Activated T-cell treated with anti-CD3 and anti-CD28 coated beads, Interleukin-2, amount 50 U/mL, for 4 hours (primary cell): ENCODE measurements around the gene SMIM29. TPM values are rescaled to one million over a fixed set of nuclear protein-coding genes. Genes with fewer than 3 reads are reported as not detected.

Experiments used
- ATAC-seq, 2 donors: fragments of 200-7000 bp; cut with Tn5 transposase; one replicate each; pipeline ENCODE4 v1.10.0; 2021
- DNase-seq: peaks from one replicate; pipeline ENCODE4 v3.0.0-alpha.2; 2020
- H3K27me3 Mint-ChIP-seq: one replicate; pipeline ENCODE4 v1.8.0; 2021; ENCODE audit warnings: low read depth, mixed read lengths
- H3K36me3 Mint-ChIP-seq: one replicate; pipeline ENCODE4 v1.8.0; 2022; ENCODE audit warnings: mixed read lengths; ENCODE audit not compliant: insufficient read depth
- H3K4me1 Mint-ChIP-seq: one replicate; pipeline ENCODE4 v1.8.0; 2021; ENCODE audit warnings: low read depth, mixed read lengths
- H3K4me3 Mint-ChIP-seq: one replicate; pipeline ENCODE4 v1.8.0; 2021; ENCODE audit warnings: mild to moderate bottlenecking, moderate library complexity, mixed read lengths
- H3K9me3 Mint-ChIP-seq: one replicate; pipeline ENCODE4 v1.8.0; 2021; ENCODE audit warnings: mixed read lengths
- total RNA-seq, 3 donors: library from RNA; stranded (reverse); gene quantifications; one replicate each; pipeline ENCODE4 v1.2.1, GENCODE V29; 2021

SMIM29 gene
- total RNA-seq, 3 donors from 2014 or later: 12.3 to 14.9 (median 13.0) TPM

- Mint-ChIP-seq H3K4me3 (no peak overlapping the region), H3K4me1 (peaks cover 17% of the 10 kb centered on the region), H3K9me3 (no peaks in the 10 kb centered on the region), H3K27me3 (no peaks in the 10 kb centered on the region), H3K36me3 (no peaks in the 10 kb centered on the region)
- ATAC-seq (no peak), DNase-seq (no peak)
Observed at GRCh38 chr6:34229877-34230276, 18.9 kb downstream of the SMIM29 start.

GRCh38 chr6:34227761-34228421 is 20.9 kb downstream of the SMIM29 start:
- H3K4me1 Mint-ChIP-seq: peaks cover 23% of the 10 kb centered on the region
- H3K27me3 Mint-ChIP-seq: no peaks in the 10 kb centered on the region
- DNase-seq (no peak), ATAC-seq (no peak)
- no peak overlapping the region for H3K4me3 Mint-ChIP-seq
- no peaks in the 10 kb centered on the region for H3K9me3 Mint-ChIP-seq
- no peaks in the 10 kb centered on the region for H3K36me3 Mint-ChIP-seq

GRCh38 chr6:34226731-34227586 is 21.8 kb downstream of the SMIM29 start:
- no peaks in the 10 kb centered on the region for H3K9me3 Mint-ChIP-seq
- H3K27me3 Mint-ChIP-seq: no peaks in the 10 kb centered on the region
- ATAC-seq (no peak), DNase-seq (no peak)
- H3K4me1 Mint-ChIP-seq: peaks cover 24% of the 10 kb centered on the region
- H3K4me3 Mint-ChIP-seq: no peak overlapping the region
- H3K36me3 Mint-ChIP-seq: no peaks in the 10 kb centered on the region

GRCh38 chr6:34226066-34226465 is 22.7 kb downstream of the SMIM29 start:
- Mint-ChIP-seq H3K27me3 (no peaks in the 10 kb centered on the region), H3K4me3 (no peak overlapping the region), H3K36me3 (no peaks in the 10 kb centered on the region), H3K9me3 (no peaks in the 10 kb centered on the region), H3K4me1 (peaks cover 24% of the 10 kb centered on the region)
- ATAC-seq: no peak
- DNase-seq: no peak

- no peaks in the 10 kb centered on the region for H3K36me3 Mint-ChIP-seq
Observed at GRCh38 chr6:34225551-34225950, 23.3 kb downstream of the SMIM29 start.

GRCh38 chr6:34223956-34224940 is 24.6 kb downstream of the SMIM29 start:
- H3K9me3 Mint-ChIP-seq: no peaks in the 10 kb centered on the region
- H3K36me3 Mint-ChIP-seq: no peaks in the 10 kb centered on the region
- peaks cover 24% of the 10 kb centered on the region for H3K4me1 Mint-ChIP-seq
- no peaks in the 10 kb centered on the region for H3K27me3 Mint-ChIP-seq
- DNase-seq (peak; percentile 94), ATAC-seq (peak; percentile 92 to 93)
- H3K4me3 Mint-ChIP-seq: peak overlapping the region; percentile 38

More at GRCh38 chr6:34225551-34225950, 23.3 kb downstream of the SMIM29 start:
- peaks cover 24% of the 10 kb centered on the region for H3K4me1 Mint-ChIP-seq
- no peaks in the 10 kb centered on the region for H3K27me3 Mint-ChIP-seq
- DNase-seq (no peak), ATAC-seq (no peak)
- no peaks in the 10 kb centered on the region for H3K9me3 Mint-ChIP-seq
- no peak overlapping the region for H3K4me3 Mint-ChIP-seq

- no peaks in the 10 kb centered on the region for H3K36me3 Mint-ChIP-seq
- ATAC-seq: peak; percentile 2 to 13
- H3K4me3 Mint-ChIP-seq: peak overlapping the region; percentile 38
Observed at GRCh38 chr6:34223381-34223955, 25.3 kb downstream of the SMIM29 start.

GRCh38 chr6:34218691-34219090 is 30.1 kb downstream of the SMIM29 start:
- DNase-seq (no peak), ATAC-seq (no peak)
- Mint-ChIP-seq H3K9me3 (no peaks in the 10 kb centered on the region), H3K4me1 (peaks cover 9% of the 10 kb centered on the region), H3K27me3 (peaks cover 1% of the 10 kb centered on the region), H3K4me3 (no peak overlapping the region), H3K36me3 (no peaks in the 10 kb centered on the region)

More at GRCh38 chr6:34223381-34223955, 25.3 kb downstream of the SMIM29 start:
- H3K4me1 Mint-ChIP-seq: peaks cover 24% of the 10 kb centered on the region
- no peak for DNase-seq
- H3K9me3 Mint-ChIP-seq: no peaks in the 10 kb centered on the region
- no peaks in the 10 kb centered on the region for H3K27me3 Mint-ChIP-seq

- Mint-ChIP-seq H3K9me3 (no peaks in the 10 kb centered on the region), H3K27me3 (peaks cover 1% of the 10 kb centered on the region), H3K4me3 (no peak overlapping the region), H3K4me1 (no peaks in the 10 kb centered on the region), H3K36me3 (no peaks in the 10 kb centered on the region)
- ATAC-seq: no peak
- no peak for DNase-seq
Observed at GRCh38 chr6:34213772-34214171, 35.0 kb downstream of the SMIM29 start.

GRCh38 chr6:34207695-34208443 is 40.9 kb downstream of the SMIM29 start:
- no peak overlapping the region for H3K4me3 Mint-ChIP-seq
- H3K4me1 Mint-ChIP-seq: peaks cover 13% of the 10 kb centered on the region
- ATAC-seq (peak; percentile 94), DNase-seq (no peak)
- no peaks in the 10 kb centered on the region for H3K36me3 Mint-ChIP-seq
- H3K9me3 Mint-ChIP-seq: no peaks in the 10 kb centered on the region
- no peaks in the 10 kb centered on the region for H3K27me3 Mint-ChIP-seq

- Mint-ChIP-seq H3K36me3 (no peaks in the 10 kb centered on the region), H3K27me3 (no peaks in the 10 kb centered on the region), H3K9me3 (no peaks in the 10 kb centered on the region), H3K4me1 (peaks cover 13% of the 10 kb centered on the region), H3K4me3 (no peak overlapping the region)
- ATAC-seq: no peak
- no peak for DNase-seq
Observed at GRCh38 chr6:34206726-34207125, 42.1 kb downstream of the SMIM29 start.

GRCh38 chr6:34205916-34206315 is 42.9 kb downstream of the SMIM29 start:
- Mint-ChIP-seq H3K4me1 (peaks cover 13% of the 10 kb centered on the region), H3K27me3 (no peaks in the 10 kb centered on the region), H3K36me3 (no peaks in the 10 kb centered on the region), H3K9me3 (no peaks in the 10 kb centered on the region), H3K4me3 (no peak overlapping the region)
- no peak for ATAC-seq
- DNase-seq: no peak

GRCh38 chr6:34205466-34205865 is 43.3 kb downstream of the SMIM29 start:
- ATAC-seq (no peak), DNase-seq (no peak)
- Mint-ChIP-seq H3K4me1 (peaks cover 13% of the 10 kb centered on the region), H3K36me3 (no peaks in the 10 kb centered on the region), H3K9me3 (no peaks in the 10 kb centered on the region), H3K4me3 (no peak overlapping the region), H3K27me3 (no peaks in the 10 kb centered on the region)
